Natural killer cell (primary cell): ENCODE measurements around the gene PRADC1. TPM values are rescaled to one million over a fixed set of nuclear protein-coding genes. Genes with fewer than 3 reads are reported as not detected.

Experiments
- ATAC-seq, 3 donors: fragments of 150-1000 bp in 2 of 3; fragments of 200-7000 bp in 1 of 3; cut with Tn5 transposase; 1 replicate in 1 of 3; 2 replicates in 2 of 3; pipeline ENCODE4 v1.10.0; 2021; ENCODE audit warnings: mild to moderate bottlenecking in 2 of 3, moderate library complexity in 2 of 3
- DNase-seq, 2 donors: peaks; one replicate each; pipeline versions ENCODE4 v3.0.0 to v3.0.0-alpha.2; 2013 to 2021; ENCODE audit warnings: mixed read lengths in 1 of 2
- H3K27ac ChIP-seq: one replicate; pipeline ENCODE4 v1.5.1; 2013; ENCODE audit warnings: mild to moderate bottlenecking, low read length
- H3K27me3 ChIP-seq: one replicate; pipeline ENCODE4 v1.6.1; 2013; ENCODE audit warnings: low read length; ENCODE audit not compliant: control insufficient read depth, insufficient read depth
- H3K36me3 ChIP-seq: one replicate; pipeline ENCODE4 v1.6.1; 2013; ENCODE audit warnings: low read length; ENCODE audit not compliant: control insufficient read depth, insufficient read depth
- H3K4me1 ChIP-seq: one replicate; pipeline ENCODE4 v1.6.1; 2013; ENCODE audit warnings: low read length; ENCODE audit not compliant: control insufficient read depth, insufficient read depth
- H3K4me3 ChIP-seq: one replicate; pipeline ENCODE4 v1.5.1; 2013; ENCODE audit warnings: low read length
- H3K9me3 ChIP-seq: one replicate; pipeline ENCODE4 v1.6.1; 2013; ENCODE audit warnings: low read length; ENCODE audit not compliant: control insufficient read depth, insufficient read depth
- H3K27ac Mint-ChIP-seq, 2 donors: one replicate each; pipeline ENCODE4 v1.8.0; 2022; ENCODE audit warnings: mild to moderate bottlenecking in 2 of 2, mixed read lengths in 2 of 2, moderate library complexity in 1 of 2
- H3K27me3 Mint-ChIP-seq, 2 donors: one replicate each; pipeline ENCODE4 v1.8.0; 2022; ENCODE audit warnings: low read depth in 2 of 2, mixed read lengths in 2 of 2
- H3K36me3 Mint-ChIP-seq: one replicate; pipeline ENCODE4 v1.8.0; 2022; ENCODE audit warnings: mixed read lengths
- H3K4me1 Mint-ChIP-seq, 2 donors: one replicate each; pipeline ENCODE4 v1.8.0; 2022; ENCODE audit warnings: mixed read lengths in 2 of 2
- H3K4me3 Mint-ChIP-seq: one replicate; pipeline ENCODE4 v1.8.0; 2022; ENCODE audit warnings: mild to moderate bottlenecking, moderate library complexity, mixed read lengths
- H3K9me3 Mint-ChIP-seq, 2 donors: one replicate each; pipeline ENCODE4 v1.8.0; 2022; ENCODE audit warnings: mixed read lengths in 2 of 2
- CTCF ChIP-seq: fragments of 200-600 bp; IDR thresholded peaks from one replicate; pipeline ENCODE4 v1.8.0; 2022; ENCODE audit warnings: antibody characterized with exemption
- WGBS: methylation state at CpG from one replicate; pipeline ENCODE4 v1.1.7; 2013; ENCODE audit warnings: missing lambda C conversion rate; ENCODE audit not compliant: insufficient coverage; 5-methylcytosine and 5-hydroxymethylcytosine counted together
- intact Hi-C: fragments of 100-400 bp; cut with micrococcal nuclease; formaldehyde crosslinking; loops from one replicate; pipeline ENCODE4 v1.14.2; 2022
- total RNA-seq, 4 donors: library from RNA; stranded (reverse); fragments of 120-200 nt in 1 of 4; gene quantifications; one replicate each; pipeline versions ENCODE4 v1.2.3 to v1.2.4, GENCODE V29; 2013 to 2022

PRADC1 gene
- total RNA-seq, 3 donors from 2014 or later (not counting 1 experiment from before 2014, with no cell fraction given) = 8.3 to 9.7 (median 9.1) TPM

- Histone ChIP-seq H3K27ac (no peak overlapping the region), H3K4me1 (peaks cover 6% of the 10 kb centered on the region), H3K27me3 (no peaks in the 10 kb centered on the region), H3K4me3 (no peak overlapping the region), H3K9me3 (no peaks in the 10 kb centered on the region), H3K36me3 (peaks cover 38% of the 10 kb centered on the region)
- Mint-ChIP-seq H3K4me1 (peaks cover 34 to 35% of the 10 kb centered on the region in 2 donors), H3K4me3 (no peak overlapping the region), H3K27me3 (no peaks in the 10 kb centered on the region), H3K36me3 (no peaks in the 10 kb centered on the region), H3K9me3 (no peaks in the 10 kb centered on the region), H3K27ac (no peak overlapping the region)
- no peak for TF ChIP-seq CTCF
- intact Hi-C loops = loop anchor here (10.0 kb wide), 1 partner anchor 1216 kb away; the partner anchor contains the start of genes INO80B and WBP1
- WGBS = 93% methylated on average over 1 of the region's 1 CpG
- ATAC-seq = no peak
- no peak for DNase-seq
These were observed 5.9 kb upstream of the PRADC1 start for GRCh38 chr2:73238976-73239375.

- H3K36me3 Mint-ChIP-seq = no peaks in the 10 kb centered on the region
- ATAC-seq (no peak), DNase-seq (no peak)
- peaks cover 10% of the 10 kb centered on the region for H3K4me1 ChIP-seq
- H3K27me3 Mint-ChIP-seq = no peaks in the 10 kb centered on the region
- intact Hi-C loops = loop anchor here (10.0 kb wide), 1 partner anchor 1217 kb away; the partner anchor contains the start of genes INO80B and WBP1
- H3K4me3 ChIP-seq = no peak overlapping the region
- H3K9me3 ChIP-seq = no peaks in the 10 kb centered on the region
- H3K27ac Mint-ChIP-seq = peak overlapping the region in 1 of 2 donors; percentile 65
- H3K36me3 ChIP-seq = peaks cover 30% of the 10 kb centered on the region
- no peak overlapping the region for H3K4me3 Mint-ChIP-seq
- 96% methylated on average over 3 of the region's 3 CpGs for WGBS
- H3K27ac ChIP-seq = no peak overlapping the region
- H3K4me1 Mint-ChIP-seq = peaks cover 39 to 43% of the 10 kb centered on the region in 2 donors
- no peak for TF ChIP-seq CTCF
- H3K9me3 Mint-ChIP-seq = no peaks in the 10 kb centered on the region
- H3K27me3 ChIP-seq = no peaks in the 10 kb centered on the region
These were observed 5.1 kb upstream of the PRADC1 start for GRCh38 chr2:73238149-73238548.

- no peak overlapping the region for H3K4me3 Mint-ChIP-seq
- DNase-seq = no peak
- no peaks in the 10 kb centered on the region for H3K27me3 Mint-ChIP-seq
- H3K4me1 ChIP-seq = peaks cover 17% of the 10 kb centered on the region
- no peaks in the 10 kb centered on the region for H3K9me3 Mint-ChIP-seq
- no peak overlapping the region for H3K4me3 ChIP-seq
- intact Hi-C loops = loop anchor here (10.0 kb wide), 1 partner anchor 1218 kb away; the partner anchor contains the start of genes INO80B and WBP1
- H3K9me3 ChIP-seq = no peaks in the 10 kb centered on the region
- ATAC-seq = no peak
- H3K4me1 Mint-ChIP-seq = peaks cover 39 to 52% of the 10 kb centered on the region in 2 donors
- peak overlapping the region; percentile 0 to 53 for H3K27ac Mint-ChIP-seq
- H3K27ac ChIP-seq = no peak overlapping the region
- 53% methylated on average over 1 of the region's 1 CpG for WGBS
- no peaks in the 10 kb centered on the region for H3K36me3 Mint-ChIP-seq
- peaks cover 22% of the 10 kb centered on the region for H3K36me3 ChIP-seq
- TF ChIP-seq CTCF = no peak
- H3K27me3 ChIP-seq = no peaks in the 10 kb centered on the region
These were observed 4.1 kb upstream of the PRADC1 start for GRCh38 chr2:73237168-73237567.
